ENCODE data around the gene CCNK. TPM values are rescaled to one million over a fixed set of nuclear protein-coding genes. Genes with fewer than 3 reads are reported as not detected.

CCNK gene
- total RNA-seq, 1 donor from 2014 or later = 48.2 TPM

- DNase-seq (ENCODE audit: low spot score) = no peak
These were observed 68.5 kb downstream of the CCNK start for GRCh38 chr14:99549684-99550083.

- DNase-seq (ENCODE audit: low spot score) = no peak
These were observed 69.3 kb downstream of the CCNK start for GRCh38 chr14:99550387-99550992.

GRCh38 chr14:99551034-99551922 is 70.1 kb downstream of the CCNK start:
- no peak for DNase-seq (ENCODE audit: low spot score)

GRCh38 chr14:99552021-99552553 is 70.9 kb downstream of the CCNK start:
- no peak for DNase-seq (ENCODE audit: low spot score)

GRCh38 chr14:99552572-99553216 is 71.5 kb downstream of the CCNK start:
- DNase-seq (ENCODE audit: low spot score) = no peak

- no peak for DNase-seq (ENCODE audit: low spot score)
These were observed 73.0 kb downstream of the CCNK start for GRCh38 chr14:99554184-99554583.

- DNase-seq (ENCODE audit: low spot score) = no peak
These were observed 73.7 kb downstream of the CCNK start for GRCh38 chr14:99554757-99555531.

- no peak for DNase-seq (ENCODE audit: low spot score)
These were observed 75.1 kb downstream of the CCNK start for GRCh38 chr14:99556134-99556791.

- DNase-seq (ENCODE audit: low spot score) = no peak
These were observed 78.2 kb downstream of the CCNK start for GRCh38 chr14:99559286-99559990.

GRCh38 chr14:99560403-99560802 is 79.2 kb downstream of the CCNK start:
- no peak for DNase-seq (ENCODE audit: low spot score)

- no peak for DNase-seq (ENCODE audit: low spot score)
These were observed 79.9 kb downstream of the CCNK start for GRCh38 chr14:99560922-99561683.

GRCh38 chr14:99561864-99562263 is 80.7 kb downstream of the CCNK start:
- DNase-seq (ENCODE audit: low spot score) = no peak

Other genes with a start within 250 kb of the CCNK start
- 0.67 TPM for gene BCL11B, start 209.2 kb upstream of the CCNK start, total RNA-seq
- 61.5 TPM for gene SETD3, start 550 bp upstream of the CCNK start, total RNA-seq
- 5.2 TPM for gene CCDC85C, start 122.8 kb downstream of the CCNK start, total RNA-seq
- 3.8 TPM for gene HHIPL1, start 163.7 kb downstream of the CCNK start, total RNA-seq
- gene CYP46A1, start 202.9 kb downstream of the CCNK start, total RNA-seq = 3.1 TPM

All from mesenteric fat pad (tissue), 1 donor.